ENCODE results near the gene LNX2. TPM values are rescaled to one million over a fixed set of nuclear protein-coding genes. Genes with fewer than 3 reads are reported as not detected.

Gene LNX2
- total RNA-seq, 5 donors from 2014 or later (not counting 1 experiment from before 2014, with no cell fraction given), result 5.0 to 11.8 (median 9.8) TPM

GRCh38 chr13:27617881-27618321 lies 2.4 kb downstream of the LNX2 start:
- no peak for ATAC-seq (replicated peaks in 1 of 4)
- Histone ChIP-seq H3K9me3 (no peaks in the 10 kb centered on the region), H3K4me1 (ENCODE audit: control insufficient read depth in 1 of 2, extremely low read depth in 1 of 2, insufficient read depth in 2 of 2, low read length in 2 of 2) (peaks cover 12 to 21% of the 10 kb centered on the region in 2 experiments), H3K4me3 (ENCODE audit: control insufficient read depth in 1 of 2, extremely low read depth in 1 of 2, low read length in 1 of 2) (no peak overlapping the region), H3K27me3 (replicated peaks in 1 of 2; ENCODE audit: control insufficient read depth in 2 of 2, extremely low read depth in 1 of 2, insufficient read depth in 2 of 2, low read length in 1 of 2) (no peaks in the 10 kb centered on the region), H3K36me3 (ENCODE audit: control insufficient read depth in 2 of 2, extremely low read depth in 1 of 2, insufficient read depth in 1 of 2, low read length in 1 of 2) (peaks cover 0 to 5% of the 10 kb centered on the region in 2 donors), H3K27ac (ENCODE audit: low read length) (no peak overlapping the region)
- no peak for DNase-seq
- CTCF ChIA-PET, result interaction anchor here in 1 of 2 donors (0.8 kb wide), 1 partner anchor 8 kb away, joined by 4 read pairs; no protein-coding TSS in a partner anchor
- peaks cover 21% of the 10 kb centered on the region for H3K36me3 Mint-ChIP-seq
- no peaks in the 10 kb centered on the region for H3K9me3 Mint-ChIP-seq
- H3K4me3 Mint-ChIP-seq, result peak overlapping the region in 1 of 3 donors; percentile 87
- POLR2A ChIA-PET, result no interaction called here
- no peaks in the 10 kb centered on the region for H3K27me3 Mint-ChIP-seq
- H3K27ac Mint-ChIP-seq, result no peak overlapping the region
- peaks cover 54 to 61% (median 59%) of the 10 kb centered on the region in 3 donors for H3K4me1 Mint-ChIP-seq
- WGBS (ENCODE audit: insufficient coverage), result 100% methylated on average over 1 of the region's 3 CpGs

GRCh38 chr13:27613628-27614027 lies 6.7 kb downstream of the LNX2 start:
- peaks cover 0 to 5% of the 10 kb centered on the region in 2 donors for H3K36me3 ChIP-seq (ENCODE audit: control insufficient read depth in 2 of 2, extremely low read depth in 1 of 2, insufficient read depth in 1 of 2, low read length in 1 of 2)
- ChIA-PET CTCF (no interaction called here), POLR2A (no interaction called here)
- H3K4me1 Mint-ChIP-seq, result peaks cover 58 to 76% (median 65%) of the 10 kb centered on the region in 3 donors
- no peak overlapping the region for H3K4me3 Mint-ChIP-seq
- H3K27ac ChIP-seq (ENCODE audit: low read length), result no peak overlapping the region
- DNase-seq (no peak), ATAC-seq (replicated peaks in 1 of 4) (no peak)
- H3K4me3 ChIP-seq (ENCODE audit: control insufficient read depth in 1 of 2, extremely low read depth in 1 of 2, low read length in 1 of 2), result no peak overlapping the region
- H3K4me1 ChIP-seq (ENCODE audit: control insufficient read depth in 1 of 2, extremely low read depth in 1 of 2, insufficient read depth in 2 of 2, low read length in 2 of 2), result peaks cover 0 to 2% of the 10 kb centered on the region in 2 experiments
- H3K27me3 Mint-ChIP-seq, result no peaks in the 10 kb centered on the region
- no peaks in the 10 kb centered on the region for H3K9me3 ChIP-seq
- no peak overlapping the region for H3K27ac Mint-ChIP-seq
- H3K36me3 Mint-ChIP-seq, result peaks cover 20% of the 10 kb centered on the region
- H3K27me3 ChIP-seq (replicated peaks in 1 of 2; ENCODE audit: control insufficient read depth in 2 of 2, extremely low read depth in 1 of 2, insufficient read depth in 2 of 2, low read length in 1 of 2), result no peaks in the 10 kb centered on the region
- no peaks in the 10 kb centered on the region for H3K9me3 Mint-ChIP-seq
- WGBS (ENCODE audit: insufficient coverage), result no CpG with 5 or more reads among the region's 7 CpGs

- DNase-seq (no peak), ATAC-seq (replicated peaks in 1 of 4) (no peak)
- no peak overlapping the region for H3K4me3 Mint-ChIP-seq
- H3K27ac Mint-ChIP-seq, result no peak overlapping the region
- POLR2A ChIA-PET, result no interaction called here
- no peaks in the 10 kb centered on the region for H3K9me3 Mint-ChIP-seq
- no peaks in the 10 kb centered on the region for H3K27me3 Mint-ChIP-seq
- no peaks in the 10 kb centered on the region for H3K4me1 ChIP-seq (ENCODE audit: control insufficient read depth in 1 of 2, extremely low read depth in 1 of 2, insufficient read depth in 2 of 2, low read length in 2 of 2)
- peaks cover 2% of the 10 kb centered on the region for H3K9me3 ChIP-seq
- no peaks in the 10 kb centered on the region for H3K27me3 ChIP-seq (replicated peaks in 1 of 2; ENCODE audit: control insufficient read depth in 2 of 2, extremely low read depth in 1 of 2, insufficient read depth in 2 of 2, low read length in 1 of 2)
- peaks cover 41 to 54% (median 48%) of the 10 kb centered on the region in 3 donors for H3K4me1 Mint-ChIP-seq
- CTCF ChIA-PET, result interaction anchor here (0.6 to 0.7 kb wide), 2 partner anchors 36 to 492 kb away, joined by 3 read pairs; no protein-coding TSS in a partner anchor
- no peaks in the 10 kb centered on the region for H3K36me3 ChIP-seq (ENCODE audit: control insufficient read depth in 2 of 2, extremely low read depth in 1 of 2, insufficient read depth in 1 of 2, low read length in 1 of 2)
- H3K4me3 ChIP-seq (ENCODE audit: control insufficient read depth in 1 of 2, extremely low read depth in 1 of 2, low read length in 1 of 2), result no peak overlapping the region
- WGBS (ENCODE audit: insufficient coverage), result no CpG with 5 or more reads among the region's 4 CpGs
- no peaks in the 10 kb centered on the region for H3K36me3 Mint-ChIP-seq
- H3K27ac ChIP-seq (ENCODE audit: low read length), result no peak overlapping the region
Measured at GRCh38 chr13:27607125-27607524, 13.2 kb downstream of the LNX2 start.

- no peaks in the 10 kb centered on the region for H3K27me3 Mint-ChIP-seq
- ATAC-seq (replicated peaks in 1 of 4), result no peak
- no peak overlapping the region for H3K4me3 Mint-ChIP-seq
- Histone ChIP-seq H3K36me3 (ENCODE audit: control insufficient read depth in 2 of 2, extremely low read depth in 1 of 2, insufficient read depth in 1 of 2, low read length in 1 of 2) (no peaks in the 10 kb centered on the region), H3K4me3 (ENCODE audit: control insufficient read depth in 1 of 2, extremely low read depth in 1 of 2, low read length in 1 of 2) (no peak overlapping the region), H3K9me3 (peaks cover 2% of the 10 kb centered on the region), H3K27me3 (replicated peaks in 1 of 2; ENCODE audit: control insufficient read depth in 2 of 2, extremely low read depth in 1 of 2, insufficient read depth in 2 of 2, low read length in 1 of 2) (no peaks in the 10 kb centered on the region), H3K27ac (ENCODE audit: low read length) (no peak overlapping the region), H3K4me1 (ENCODE audit: control insufficient read depth in 1 of 2, extremely low read depth in 1 of 2, insufficient read depth in 2 of 2, low read length in 2 of 2) (no peaks in the 10 kb centered on the region)
- H3K36me3 Mint-ChIP-seq, result no peaks in the 10 kb centered on the region
- no peak for DNase-seq
- no peaks in the 10 kb centered on the region for H3K9me3 Mint-ChIP-seq
- H3K27ac Mint-ChIP-seq, result no peak overlapping the region
- ChIA-PET CTCF (interaction anchor here (0.6 to 0.7 kb wide), 3 partner anchors 15 to 620 kb away, joined by 3 to 4 read pairs (median 3); no protein-coding TSS in a partner anchor), POLR2A (interaction anchor here in 1 of 2 donors (1.0 kb wide), 1 partner anchor 33 kb away, joined by 4 read pairs; no protein-coding TSS in a partner anchor)
- H3K4me1 Mint-ChIP-seq, result peaks cover 39 to 46% (median 45%) of the 10 kb centered on the region in 3 donors
- 100% methylated on average over 1 of the region's 2 CpGs for WGBS (ENCODE audit: insufficient coverage)
Measured at GRCh38 chr13:27605610-27606200, 14.6 kb downstream of the LNX2 start.

GRCh38 chr13:27605099-27605498 lies 15.2 kb downstream of the LNX2 start:
- Mint-ChIP-seq H3K4me1 (peaks cover 37 to 44% (median 43%) of the 10 kb centered on the region in 3 donors), H3K27ac (no peak overlapping the region), H3K9me3 (no peaks in the 10 kb centered on the region), H3K4me3 (no peak overlapping the region), H3K27me3 (no peaks in the 10 kb centered on the region), H3K36me3 (no peaks in the 10 kb centered on the region)
- Histone ChIP-seq H3K9me3 (peaks cover 2% of the 10 kb centered on the region), H3K4me1 (ENCODE audit: control insufficient read depth in 1 of 2, extremely low read depth in 1 of 2, insufficient read depth in 2 of 2, low read length in 2 of 2) (no peaks in the 10 kb centered on the region), H3K27me3 (replicated peaks in 1 of 2; ENCODE audit: control insufficient read depth in 2 of 2, extremely low read depth in 1 of 2, insufficient read depth in 2 of 2, low read length in 1 of 2) (no peaks in the 10 kb centered on the region), H3K27ac (ENCODE audit: low read length) (no peak overlapping the region), H3K36me3 (ENCODE audit: control insufficient read depth in 2 of 2, extremely low read depth in 1 of 2, insufficient read depth in 1 of 2, low read length in 1 of 2) (no peaks in the 10 kb centered on the region), H3K4me3 (ENCODE audit: control insufficient read depth in 1 of 2, extremely low read depth in 1 of 2, low read length in 1 of 2) (no peak overlapping the region)
- CTCF ChIA-PET, result interaction anchor here in 1 of 2 donors (0.6 kb wide), 1 partner anchor 619 kb away, joined by 3 read pairs; no protein-coding TSS in a partner anchor
- DNase-seq (no peak), ATAC-seq (replicated peaks in 1 of 4) (no peak)
- no CpG with 5 or more reads among the region's 3 CpGs for WGBS (ENCODE audit: insufficient coverage)
- POLR2A ChIA-PET, result no interaction called here

- H3K36me3 ChIP-seq (ENCODE audit: control insufficient read depth in 2 of 2, extremely low read depth in 1 of 2, insufficient read depth in 1 of 2, low read length in 1 of 2), result no peaks in the 10 kb centered on the region
- no peak overlapping the region for H3K27ac ChIP-seq (ENCODE audit: low read length)
- no peak overlapping the region for H3K27ac Mint-ChIP-seq
- DNase-seq, result no peak
- no peaks in the 10 kb centered on the region for H3K36me3 Mint-ChIP-seq
- H3K4me1 Mint-ChIP-seq, result peaks cover 24 to 38% (median 31%) of the 10 kb centered on the region in 3 donors
- H3K4me3 Mint-ChIP-seq, result no peak overlapping the region
- ChIA-PET CTCF (interaction anchor here in 1 of 2 donors (0.6 kb wide), 1 partner anchor 185 kb away, joined by 7 read pairs; no protein-coding TSS in a partner anchor), POLR2A (interaction anchor here in 1 of 2 donors (0.6 kb wide), 1 partner anchor 18 kb away, joined by 3 read pairs; no protein-coding TSS in a partner anchor)
- WGBS (ENCODE audit: insufficient coverage), result 100% methylated on average over 1 of the region's 2 CpGs
- peaks cover 2% of the 10 kb centered on the region for H3K9me3 ChIP-seq
- H3K27me3 ChIP-seq (replicated peaks in 1 of 2; ENCODE audit: control insufficient read depth in 2 of 2, extremely low read depth in 1 of 2, insufficient read depth in 2 of 2, low read length in 1 of 2), result no peaks in the 10 kb centered on the region
- ATAC-seq (replicated peaks in 1 of 4), result no peak
- H3K27me3 Mint-ChIP-seq, result no peaks in the 10 kb centered on the region
- H3K4me3 ChIP-seq (ENCODE audit: control insufficient read depth in 1 of 2, extremely low read depth in 1 of 2, low read length in 1 of 2), result no peak overlapping the region
- no peaks in the 10 kb centered on the region for H3K9me3 Mint-ChIP-seq
- no peaks in the 10 kb centered on the region for H3K4me1 ChIP-seq (ENCODE audit: control insufficient read depth in 1 of 2, extremely low read depth in 1 of 2, insufficient read depth in 2 of 2, low read length in 2 of 2)
Measured at GRCh38 chr13:27601803-27602202, 18.5 kb downstream of the LNX2 start.
